Measurements from ENCODE around the gene SIDT2.

Gene SIDT2

DNA sequence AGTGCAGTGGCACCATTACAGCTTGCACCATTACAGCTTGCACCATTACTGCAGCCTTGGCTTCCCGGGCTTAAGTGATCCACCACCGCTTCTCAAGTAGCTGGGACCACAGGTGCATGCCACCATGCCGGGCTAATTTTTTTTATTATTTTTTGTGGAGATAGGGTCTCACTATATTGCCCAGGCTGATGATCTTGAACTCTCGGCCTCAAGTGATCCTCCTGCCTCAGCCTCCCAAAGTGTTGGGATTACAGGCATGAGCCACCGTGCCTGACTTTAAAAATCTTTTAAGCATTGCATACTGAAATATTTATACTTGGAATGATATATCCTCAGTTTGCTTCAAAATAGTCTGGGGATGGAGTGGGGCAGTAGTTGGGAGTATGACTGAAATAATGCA lies 24.1 kb upstream of the SIDT2 start:
- DNase-seq (ENCODE audit: low spot score in 2 of 2) (no peak), ATAC-seq (replicated peaks; ENCODE audit: extremely low read depth, poor library complexity, severe bottlenecking) (no peak)
- H3K4me1 Mint-ChIP-seq, result peaks cover 27% of the 10 kb centered on the region
- no peak overlapping the region for H3K27ac Mint-ChIP-seq (ENCODE audit: low read depth)
- H3K9me3 Mint-ChIP-seq, result no peaks in the 10 kb centered on the region
- H3K27me3 Mint-ChIP-seq, result no peaks in the 10 kb centered on the region
- H3K36me3 Mint-ChIP-seq (ENCODE audit: insufficient read depth), result peaks cover 35% of the 10 kb centered on the region
- no peak overlapping the region for H3K4me3 Mint-ChIP-seq

DNA sequence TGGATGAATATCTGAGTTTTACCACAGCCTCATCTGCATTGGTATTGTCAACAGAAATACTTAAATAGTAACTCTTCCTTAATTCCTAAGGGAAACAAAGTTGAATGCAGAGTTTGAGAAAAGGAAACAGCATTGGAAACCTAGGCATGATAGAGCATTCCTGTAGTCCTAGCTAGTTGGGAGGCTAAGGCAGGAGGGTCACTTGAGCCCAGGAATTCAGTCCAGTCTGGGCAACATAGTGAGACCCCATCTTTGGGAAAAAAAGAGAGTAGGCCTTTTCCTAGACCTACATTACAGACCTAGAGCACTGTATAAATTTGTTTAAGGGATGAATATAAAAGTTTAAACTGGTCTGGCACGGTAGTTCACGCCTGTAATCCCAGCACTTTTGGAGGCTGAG lies 21.0 kb upstream of the SIDT2 start:
- Mint-ChIP-seq H3K27ac (ENCODE audit: low read depth) (no peak overlapping the region), H3K9me3 (no peaks in the 10 kb centered on the region), H3K4me3 (no peak overlapping the region), H3K36me3 (ENCODE audit: insufficient read depth) (peaks cover 46% of the 10 kb centered on the region), H3K27me3 (no peaks in the 10 kb centered on the region), H3K4me1 (peaks cover 27% of the 10 kb centered on the region)
- DNase-seq (ENCODE audit: low spot score in 2 of 2) (no peak), ATAC-seq (replicated peaks; ENCODE audit: extremely low read depth, poor library complexity, severe bottlenecking) (no peak)

DNA sequence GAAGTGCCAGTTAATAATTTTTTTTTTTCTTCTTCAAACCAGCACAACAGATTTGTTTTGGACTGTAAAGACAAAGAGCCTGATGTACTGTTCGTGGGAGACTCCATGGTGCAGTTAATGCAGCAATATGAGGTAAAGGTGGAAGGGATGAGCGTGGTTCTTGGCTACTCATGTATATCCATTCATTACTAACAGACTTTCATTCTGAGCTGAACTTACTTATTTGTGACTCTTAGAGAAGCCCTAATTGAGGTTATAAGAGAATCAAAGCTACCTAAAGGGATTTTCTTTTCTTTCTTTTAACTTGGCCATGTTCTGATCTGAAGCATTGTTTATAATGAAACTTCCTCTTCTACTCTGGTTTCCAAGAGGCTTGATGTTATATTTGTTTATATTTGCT lies 18.7 kb upstream of the SIDT2 start:
- Mint-ChIP-seq H3K4me3 (no peak overlapping the region), H3K4me1 (peaks cover 23% of the 10 kb centered on the region), H3K36me3 (ENCODE audit: insufficient read depth) (peaks cover 62% of the 10 kb centered on the region), H3K9me3 (no peaks in the 10 kb centered on the region), H3K27me3 (no peaks in the 10 kb centered on the region), H3K27ac (ENCODE audit: low read depth) (peak overlapping the region; percentile 53)
- ATAC-seq (replicated peaks; ENCODE audit: extremely low read depth, poor library complexity, severe bottlenecking), result no peak
- DNase-seq (ENCODE audit: low spot score in 2 of 2), result no peak

GRCh38 chr11:117160826-117161225 lies 17.7 kb upstream of the SIDT2 start:
- no peaks in the 10 kb centered on the region for H3K9me3 Mint-ChIP-seq
- no peak for DNase-seq (ENCODE audit: low spot score in 2 of 2)
- H3K4me3 Mint-ChIP-seq, result no peak overlapping the region
- H3K27ac Mint-ChIP-seq (ENCODE audit: low read depth), result no peak overlapping the region
- H3K4me1 Mint-ChIP-seq, result peaks cover 14% of the 10 kb centered on the region
- ATAC-seq (replicated peaks; ENCODE audit: extremely low read depth, poor library complexity, severe bottlenecking), result no peak
- H3K27me3 Mint-ChIP-seq, result no peaks in the 10 kb centered on the region
- peaks cover 66% of the 10 kb centered on the region for H3K36me3 Mint-ChIP-seq (ENCODE audit: insufficient read depth)

- ATAC-seq (replicated peaks; ENCODE audit: extremely low read depth, poor library complexity, severe bottlenecking) (no peak), DNase-seq (ENCODE audit: low spot score in 2 of 2) (no peak)
- Mint-ChIP-seq H3K4me1 (no peaks in the 10 kb centered on the region), H3K9me3 (no peaks in the 10 kb centered on the region), H3K36me3 (ENCODE audit: insufficient read depth) (peaks cover 65% of the 10 kb centered on the region), H3K27me3 (no peaks in the 10 kb centered on the region), H3K4me3 (no peak overlapping the region), H3K27ac (ENCODE audit: low read depth) (no peak overlapping the region)
Observed at GRCh38 chr11:117166491-117166890, 12.1 kb upstream of the SIDT2 start.

DNA sequence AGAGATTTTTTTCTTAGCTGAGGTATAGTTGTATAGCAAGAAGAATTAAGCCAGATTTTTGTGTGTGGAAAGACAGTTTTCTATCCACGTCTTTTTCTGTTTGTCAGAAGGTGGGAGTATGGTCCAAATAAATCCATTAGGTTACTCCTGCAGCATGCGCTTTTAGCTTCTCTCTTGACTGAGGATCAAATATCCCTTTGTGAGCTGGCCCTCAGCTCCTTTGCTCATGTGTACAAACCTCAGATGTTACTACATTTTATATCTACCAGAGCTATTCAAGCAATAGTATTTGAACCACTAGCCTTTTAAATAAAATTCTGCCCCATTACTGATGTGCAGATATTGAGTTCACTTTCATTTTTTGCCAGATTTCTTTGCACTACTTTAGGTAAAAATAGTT lies 8.8 kb upstream of the SIDT2 start:
- Mint-ChIP-seq H3K4me3 (no peak overlapping the region), H3K4me1 (no peaks in the 10 kb centered on the region), H3K36me3 (ENCODE audit: insufficient read depth) (peaks cover 44% of the 10 kb centered on the region), H3K9me3 (no peaks in the 10 kb centered on the region), H3K27ac (ENCODE audit: low read depth) (no peak overlapping the region), H3K27me3 (no peaks in the 10 kb centered on the region)
- ATAC-seq (replicated peaks; ENCODE audit: extremely low read depth, poor library complexity, severe bottlenecking), result no peak
- no peak for DNase-seq (ENCODE audit: low spot score in 2 of 2)

DNA sequence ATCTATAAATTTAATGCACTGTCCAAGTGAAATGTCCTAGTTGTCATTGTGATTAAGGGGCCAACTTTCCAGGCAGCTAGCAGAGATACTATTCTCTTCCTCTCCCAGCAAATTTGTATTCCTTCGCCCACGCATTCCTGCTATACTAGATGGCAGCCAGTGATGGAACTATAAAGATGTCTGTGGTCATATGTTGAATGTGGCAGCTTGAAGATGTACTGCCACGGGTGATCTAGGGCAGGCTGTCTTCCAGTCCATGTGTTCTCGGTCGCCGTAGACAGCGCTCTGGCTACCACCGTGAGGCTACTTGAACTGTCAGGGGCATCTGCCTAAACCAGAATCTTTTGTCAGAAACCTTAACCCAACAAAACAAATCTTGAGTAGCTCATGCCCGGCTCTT lies 8.3 kb upstream of the SIDT2 start:
- Mint-ChIP-seq H3K4me3 (no peak overlapping the region), H3K27ac (ENCODE audit: low read depth) (no peak overlapping the region), H3K27me3 (no peaks in the 10 kb centered on the region), H3K9me3 (no peaks in the 10 kb centered on the region), H3K36me3 (ENCODE audit: insufficient read depth) (peaks cover 40% of the 10 kb centered on the region), H3K4me1 (no peaks in the 10 kb centered on the region)
- ATAC-seq (replicated peaks; ENCODE audit: extremely low read depth, poor library complexity, severe bottlenecking) (no peak), DNase-seq (ENCODE audit: low spot score in 2 of 2) (no peak)

DNA sequence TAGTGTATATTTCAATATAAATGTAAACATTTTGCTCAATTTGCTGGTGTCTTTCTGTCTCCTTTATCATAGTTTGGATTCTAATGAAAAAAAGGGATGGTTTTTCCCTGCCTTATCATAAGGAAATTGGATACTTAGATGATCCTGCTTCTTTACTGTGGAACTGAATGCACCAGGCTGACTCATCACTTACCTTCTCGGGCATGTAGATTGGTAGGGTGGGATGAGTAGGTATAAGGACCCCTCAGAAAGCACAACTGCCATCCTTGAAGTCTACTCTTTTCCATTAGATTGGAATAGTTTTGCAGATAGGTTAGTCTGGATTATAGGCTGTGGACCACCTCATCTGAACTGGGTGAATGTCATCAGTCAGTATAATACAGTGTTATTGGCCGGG lies 7.5 kb upstream of the SIDT2 start:
- no peaks in the 10 kb centered on the region for H3K9me3 Mint-ChIP-seq
- H3K36me3 Mint-ChIP-seq (ENCODE audit: insufficient read depth), result peaks cover 33% of the 10 kb centered on the region
- no peak for DNase-seq (ENCODE audit: low spot score in 2 of 2)
- H3K4me3 Mint-ChIP-seq, result no peak overlapping the region
- no peaks in the 10 kb centered on the region for H3K27me3 Mint-ChIP-seq
- no peak for ATAC-seq (replicated peaks; ENCODE audit: extremely low read depth, poor library complexity, severe bottlenecking)
- H3K4me1 Mint-ChIP-seq, result no peaks in the 10 kb centered on the region
- no peak overlapping the region for H3K27ac Mint-ChIP-seq (ENCODE audit: low read depth)

- Mint-ChIP-seq H3K4me1 (no peaks in the 10 kb centered on the region), H3K4me3 (no peak overlapping the region), H3K27me3 (no peaks in the 10 kb centered on the region), H3K27ac (ENCODE audit: low read depth) (no peak overlapping the region), H3K36me3 (ENCODE audit: insufficient read depth) (peaks cover 30% of the 10 kb centered on the region), H3K9me3 (no peaks in the 10 kb centered on the region)
- DNase-seq (ENCODE audit: low spot score in 2 of 2), result no peak
- no peak for ATAC-seq (replicated peaks; ENCODE audit: extremely low read depth, poor library complexity, severe bottlenecking)
Observed at GRCh38 chr11:117171404-117172061, 7.0 kb upstream of the SIDT2 start.

- ATAC-seq (replicated peaks; ENCODE audit: extremely low read depth, poor library complexity, severe bottlenecking), result no peak
- no peak for DNase-seq (ENCODE audit: low spot score in 2 of 2)
- Mint-ChIP-seq H3K27ac (ENCODE audit: low read depth) (no peak overlapping the region), H3K9me3 (no peaks in the 10 kb centered on the region), H3K36me3 (ENCODE audit: insufficient read depth) (peaks cover 19% of the 10 kb centered on the region), H3K4me3 (no peak overlapping the region), H3K4me1 (peaks cover 3% of the 10 kb centered on the region), H3K27me3 (no peaks in the 10 kb centered on the region)
Observed at GRCh38 chr11:117172724-117173421, 5.7 kb upstream of the SIDT2 start.

DNA sequence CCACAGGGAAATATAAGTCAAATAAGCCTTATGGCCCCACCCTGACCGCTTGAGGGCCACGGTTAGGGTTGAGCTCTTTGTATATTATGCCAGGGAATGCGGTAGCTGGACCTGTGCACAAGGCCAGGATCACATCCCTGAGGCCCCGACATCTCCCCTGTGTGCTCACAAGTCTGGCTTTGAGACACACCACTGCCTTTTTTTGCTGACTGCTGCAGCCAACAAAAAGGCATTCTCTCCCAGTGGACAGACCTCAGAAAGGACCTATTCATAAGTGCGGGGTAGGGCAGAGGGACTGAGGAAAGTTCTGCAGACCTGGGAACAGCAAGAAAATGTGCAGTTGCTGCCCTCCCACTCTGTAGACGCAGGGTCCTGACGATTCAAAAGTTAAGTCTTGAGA lies 3.4 kb upstream of the SIDT2 start:
- Mint-ChIP-seq H3K4me1 (peaks cover 16% of the 10 kb centered on the region), H3K9me3 (no peaks in the 10 kb centered on the region), H3K27ac (ENCODE audit: low read depth) (no peak overlapping the region), H3K27me3 (no peaks in the 10 kb centered on the region), H3K4me3 (no peak overlapping the region), H3K36me3 (ENCODE audit: insufficient read depth) (peaks cover 10% of the 10 kb centered on the region)
- DNase-seq (ENCODE audit: low spot score in 2 of 2) (no peak), ATAC-seq (replicated peaks; ENCODE audit: extremely low read depth, poor library complexity, severe bottlenecking) (no peak)

DNA sequence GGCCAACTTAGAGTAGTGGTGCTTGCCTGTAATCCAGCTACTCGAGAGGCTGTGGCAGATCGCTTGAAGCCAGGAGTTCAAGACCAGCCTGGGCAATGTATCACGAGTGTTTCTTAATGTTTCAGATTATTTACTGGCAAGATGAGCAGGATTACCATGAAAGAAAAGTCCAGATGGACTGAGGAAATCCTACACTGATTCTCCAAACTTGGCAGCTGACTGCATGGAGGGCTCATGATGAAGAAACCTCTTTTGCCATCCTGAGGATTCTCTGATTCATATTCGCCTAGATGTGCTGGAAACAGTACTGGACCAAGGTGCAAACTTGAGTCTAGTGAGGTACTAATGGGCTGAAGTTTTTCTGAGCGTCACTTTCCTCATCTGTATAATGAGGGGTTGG lies 2.8 kb upstream of the SIDT2 start:
- ATAC-seq (replicated peaks; ENCODE audit: extremely low read depth, poor library complexity, severe bottlenecking) (no peak), DNase-seq (ENCODE audit: low spot score in 2 of 2) (no peak)
- Mint-ChIP-seq H3K9me3 (no peaks in the 10 kb centered on the region), H3K4me3 (no peak overlapping the region), H3K4me1 (peaks cover 23% of the 10 kb centered on the region), H3K36me3 (ENCODE audit: insufficient read depth) (peaks cover 10% of the 10 kb centered on the region), H3K27ac (ENCODE audit: low read depth) (no peak overlapping the region), H3K27me3 (no peaks in the 10 kb centered on the region)

GRCh38 chr11:117176186-117176585 lies 2.4 kb upstream of the SIDT2 start:
- DNase-seq (ENCODE audit: low spot score in 2 of 2) (no peak), ATAC-seq (replicated peaks; ENCODE audit: extremely low read depth, poor library complexity, severe bottlenecking) (no peak)
- Mint-ChIP-seq H3K27ac (ENCODE audit: low read depth) (no peak overlapping the region), H3K36me3 (ENCODE audit: insufficient read depth) (peaks cover 11% of the 10 kb centered on the region), H3K9me3 (no peaks in the 10 kb centered on the region), H3K4me3 (no peak overlapping the region), H3K4me1 (peaks cover 27% of the 10 kb centered on the region), H3K27me3 (no peaks in the 10 kb centered on the region)

Data from central memory CD8-positive, alpha-beta T cell (primary cell).